GM12865 (cell line): ENCODE data around the gene POLE4.

Experiments used
- DNase-seq: peaks from one replicate; pipeline ENCODE4 v3.0.0; 2010; ENCODE audit warnings: low read depth
- H3K4me3 ChIP-seq: 2 replicates; pipeline ENCODE4 v1.5.1; 2011; ENCODE audit warnings: mild to moderate bottlenecking, low read depth, low read length, control low read depth
- TF ChIP-seq, protein P1 (sequence below): IDR thresholded peaks from 2 replicates; pipeline ENCODE4 v1.5.1; 2011; ENCODE audit warnings: low read length, control low read depth, low read depth, inconsistent platforms; ENCODE audit not compliant: insufficient read depth; ENCODE audit errors: missing control alignments

The POLE4 gene

DNA sequence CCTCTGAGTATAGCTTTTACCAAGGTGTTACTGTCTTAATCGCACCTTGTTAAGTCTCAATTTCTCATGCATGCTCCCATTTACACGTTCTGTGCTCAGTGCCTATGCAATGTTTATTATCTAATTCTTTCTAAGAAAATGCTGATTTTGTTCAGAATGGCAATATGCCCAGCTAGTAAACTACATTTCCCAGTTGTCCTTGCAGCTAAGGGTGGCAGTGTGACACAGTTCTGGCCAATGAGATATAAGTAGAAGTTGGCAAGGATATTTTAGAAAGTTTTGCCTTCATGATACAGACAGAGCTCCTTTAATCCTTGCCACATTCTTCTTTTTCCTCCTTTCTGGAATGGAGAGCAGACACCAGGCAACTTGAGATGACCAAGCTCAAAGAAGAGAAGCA is 45.3 kb downstream of the POLE4 start:
- TF ChIP-seq, protein P1, sequence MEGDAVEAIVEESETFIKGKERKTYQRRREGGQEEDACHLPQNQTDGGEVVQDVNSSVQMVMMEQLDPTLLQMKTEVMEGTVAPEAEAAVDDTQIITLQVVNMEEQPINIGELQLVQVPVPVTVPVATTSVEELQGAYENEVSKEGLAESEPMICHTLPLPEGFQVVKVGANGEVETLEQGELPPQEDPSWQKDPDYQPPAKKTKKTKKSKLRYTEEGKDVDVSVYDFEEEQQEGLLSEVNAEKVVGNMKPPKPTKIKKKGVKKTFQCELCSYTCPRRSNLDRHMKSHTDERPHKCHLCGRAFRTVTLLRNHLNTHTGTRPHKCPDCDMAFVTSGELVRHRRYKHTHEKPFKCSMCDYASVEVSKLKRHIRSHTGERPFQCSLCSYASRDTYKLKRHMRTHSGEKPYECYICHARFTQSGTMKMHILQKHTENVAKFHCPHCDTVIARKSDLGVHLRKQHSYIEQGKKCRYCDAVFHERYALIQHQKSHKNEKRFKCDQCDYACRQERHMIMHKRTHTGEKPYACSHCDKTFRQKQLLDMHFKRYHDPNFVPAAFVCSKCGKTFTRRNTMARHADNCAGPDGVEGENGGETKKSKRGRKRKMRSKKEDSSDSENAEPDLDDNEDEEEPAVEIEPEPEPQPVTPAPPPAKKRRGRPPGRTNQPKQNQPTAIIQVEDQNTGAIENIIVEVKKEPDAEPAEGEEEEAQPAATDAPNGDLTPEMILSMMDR, result no peak
- DNase-seq, result no peak

DNA sequence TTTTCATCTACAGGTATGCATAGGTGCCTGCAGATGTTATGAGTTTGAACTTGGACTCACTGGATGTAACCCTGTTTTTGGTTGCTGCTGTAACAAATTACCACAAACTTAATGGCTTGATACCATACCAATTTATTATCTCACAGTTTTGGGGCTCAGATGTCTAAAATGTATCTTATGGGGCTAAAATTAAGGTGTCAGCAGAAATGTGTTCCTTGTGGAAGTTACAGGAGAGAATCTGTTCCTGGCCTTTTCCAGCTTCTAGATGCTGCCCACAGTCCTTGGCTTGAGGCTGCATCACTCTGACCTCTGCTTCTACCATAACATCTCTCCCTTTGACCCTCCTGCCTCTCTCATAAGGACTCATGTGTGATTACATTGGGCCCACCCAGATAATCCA is 47.6 kb downstream of the POLE4 start:
- TF ChIP-seq, protein P1, result no peak
- no peak for DNase-seq
- H3K4me3 ChIP-seq, result no peak overlapping the region

More for the DNA sequence above, 45.3 kb downstream of the POLE4 start:
- no peak overlapping the region for H3K4me3 ChIP-seq

DNA sequence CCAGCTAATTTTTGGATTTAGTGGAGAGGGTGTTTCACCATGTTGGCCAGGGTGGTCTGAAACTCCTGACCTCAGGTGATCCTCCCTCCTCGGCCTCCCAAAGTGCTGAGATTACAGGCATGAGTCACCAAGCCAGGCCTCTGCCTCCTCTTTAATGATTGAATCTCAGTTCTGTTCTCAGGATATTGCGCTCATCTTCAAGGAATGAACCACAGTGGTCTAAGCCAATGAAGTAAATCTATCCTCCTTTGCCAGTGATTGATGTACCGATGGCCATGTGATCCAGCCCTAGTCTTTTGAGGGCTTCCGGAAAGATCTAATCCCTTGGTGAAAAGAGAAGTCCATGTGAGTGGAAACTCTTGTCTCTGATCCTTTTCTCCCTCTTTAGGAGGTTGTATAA is 48.6 kb downstream of the POLE4 start:
- no peak overlapping the region for H3K4me3 ChIP-seq
- DNase-seq, result no peak
- TF ChIP-seq, protein P1, result no peak

DNA sequence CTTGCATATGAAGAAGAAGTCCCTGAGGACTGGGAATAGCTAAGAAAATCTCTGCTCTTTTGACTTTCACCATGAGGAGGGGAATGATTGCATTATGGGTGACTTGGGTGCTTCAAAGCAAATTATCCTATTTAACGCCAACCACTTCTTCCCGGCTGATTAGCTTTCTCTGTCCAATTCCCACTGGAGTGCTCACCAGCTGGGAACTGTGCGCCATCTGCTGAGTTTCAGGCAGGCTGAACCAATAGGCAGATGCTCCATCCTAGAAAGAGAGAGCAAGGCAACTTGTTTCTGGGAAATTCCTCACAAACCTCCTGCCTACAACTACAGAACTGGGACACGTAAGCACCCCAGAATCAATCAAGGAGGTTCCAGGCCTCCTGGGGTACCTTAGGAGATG is 49.4 kb downstream of the POLE4 start:
- DNase-seq, result no peak
- TF ChIP-seq, protein P1, result no peak

DNA sequence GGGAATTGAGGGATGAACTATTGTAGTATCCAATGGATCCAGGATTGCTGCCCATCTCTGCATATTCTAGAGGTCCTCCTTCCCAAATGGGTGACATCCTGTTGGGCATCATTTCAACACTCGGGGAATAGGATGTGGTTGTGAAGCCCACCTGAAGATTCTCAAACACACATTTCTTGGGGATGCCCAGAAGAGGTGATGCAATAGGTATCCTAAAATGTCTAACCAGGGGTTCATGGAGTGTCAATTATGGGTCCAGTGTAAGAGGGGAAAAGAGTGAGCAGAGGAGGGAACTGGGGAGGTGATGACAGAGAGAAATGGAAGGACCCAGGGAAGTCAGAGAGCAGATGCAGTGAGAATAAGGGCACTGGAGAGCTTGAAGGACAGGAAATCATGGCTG is 52.1 kb downstream of the POLE4 start:
- H3K4me3 ChIP-seq, result no peak overlapping the region
- no peak for DNase-seq
- TF ChIP-seq, protein P1, result no peak

More for the DNA sequence above, 49.4 kb downstream of the POLE4 start:
- H3K4me3 ChIP-seq, result no peak overlapping the region

DNA sequence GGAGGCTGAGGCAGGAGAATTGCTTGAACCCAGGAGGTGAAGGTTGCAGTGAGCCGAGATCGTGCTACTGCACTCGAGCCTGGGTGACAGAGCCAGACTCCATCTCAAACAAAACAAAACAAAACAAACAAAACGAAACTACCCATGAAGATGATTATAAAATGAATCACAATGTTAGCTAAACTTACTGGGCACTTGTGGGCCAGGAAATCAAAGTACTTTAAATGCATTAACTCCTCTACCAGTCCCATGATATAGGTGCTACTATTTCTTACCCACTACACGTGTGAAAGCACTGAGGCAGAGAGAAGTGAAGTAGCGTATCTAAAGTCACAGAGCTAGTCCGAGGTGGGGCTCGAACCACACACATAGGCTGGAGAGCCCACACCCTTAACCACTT is 53.6 kb downstream of the POLE4 start:
- DNase-seq, result no peak
- no peak overlapping the region for H3K4me3 ChIP-seq
- TF ChIP-seq, protein P1, result no peak

DNA sequence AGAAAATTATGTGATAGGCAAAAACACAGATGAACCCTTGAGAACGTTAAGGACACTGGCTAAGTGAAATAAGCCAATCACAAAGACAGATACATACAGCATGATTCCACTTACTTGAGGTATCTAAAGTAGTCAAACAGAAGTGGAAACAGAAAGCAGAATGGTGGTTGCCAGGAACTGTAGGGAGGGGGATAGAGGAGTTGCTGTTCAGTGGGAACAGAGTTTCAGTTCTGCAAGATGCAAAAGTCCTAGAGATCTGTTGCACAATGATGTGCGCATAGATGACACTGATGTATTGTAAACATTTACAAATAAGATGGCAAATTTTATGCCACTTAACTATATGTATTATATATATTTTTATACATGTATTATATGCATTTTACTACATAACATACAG is 59.7 kb downstream of the POLE4 start:
- DNase-seq, result peak; percentile 17

More for the DNA sequence above, 59.7 kb downstream of the POLE4 start:
- H3K4me3 ChIP-seq, result no peak overlapping the region
- TF ChIP-seq, protein P1, result no peak
